NT2/D1 (cell line): ENCODE results near the gene CRY2.

Experiments used
- YY1 ChIP-seq: IDR thresholded peaks from 2 replicates; pipeline ENCODE4 v1.6.1; 2011; ENCODE audit not compliant: insufficient read length, insufficient read depth
- ZNF274 ChIP-seq: IDR thresholded peaks from 2 replicates; pipeline ENCODE4 v1.6.1; 2011; ENCODE audit warnings: mild to moderate bottlenecking, low read depth, low read length

- TF ChIP-seq ZNF274, result no peak
- TF ChIP-seq YY1, result no peak
These were observed 54.4 kb downstream of the CRY2 start for GRCh38 chr11:45901626-45902025.
